ENCODE measurements around the gene RGL4. TPM values are rescaled to one million over a fixed set of nuclear protein-coding genes. Genes with fewer than 3 reads are reported as not detected.

RGL4 gene
- total and polyA plus RNA-seq, 2 of the 8 experiments (the other 6 are each of a cell fraction or from before 2014, with no cell fraction given): not detected

- TF ChIP-seq BRCA1 (IDR thresholded peaks at IDR 0.05; ENCODE audit: low read depth, low read length) (no peak), CTCF (IDR thresholded peaks at IDR 0.05; ENCODE audit: control extremely low read depth in 1 of 3, insufficient read depth in 1 of 3, low read depth in 1 of 3, low read length in 3 of 3) (no peak), RXRA (IDR thresholded peaks at IDR 0.05; ENCODE audit: insufficient read depth, low read depth, low read length) (no peak), CBX8 (IDR thresholded peaks at IDR 0.05; ENCODE audit: borderline replicate concordance, low read depth, low read length) (no peak), TCF12 (IDR thresholded peaks at IDR 0.05; ENCODE audit: low read depth, low read length) (no peak), RAD21 (IDR thresholded peaks at IDR 0.05 in 1 of 2, conservative IDR thresholded peaks at IDR 0.05 in 1 of 2; ENCODE audit: low read depth in 2 of 2, low read length in 2 of 2) (no peak), KDM5A (IDR thresholded peaks at IDR 0.05; ENCODE audit: low read length) (no peak), SRF (IDR thresholded peaks at IDR 0.05; ENCODE audit: low read depth, low read length) (no peak), NANOG (IDR thresholded peaks at IDR 0.05; ENCODE audit: insufficient read depth, low read depth, low read length, poor library complexity, severe bottlenecking) (no peak)
- no peak overlapping the region for H2BK5ac ChIP-seq (ENCODE audit: low read depth, low read length)
- no peak overlapping the region for H2BK15ac ChIP-seq (ENCODE audit: low read length)
- H3K4ac ChIP-seq (replicated peaks; ENCODE audit: insufficient read length, low read depth, low read length): no peak overlapping the region
- no peak overlapping the region for H2AFZ ChIP-seq (ENCODE audit: low read length)
- no peak overlapping the region for H2BK120ac ChIP-seq (replicated peaks; ENCODE audit: low read depth, low read length)
- no peak overlapping the region for H3K9ac ChIP-seq (replicated peaks in 1 of 4; ENCODE audit: extremely low read depth in 1 of 4, low read depth in 3 of 4, low read length in 3 of 4)
- no peaks in the 10 kb centered on the region; a peak in 2 of 8 replicates for H3K36me3 ChIP-seq (ENCODE audit: control insufficient read depth in 2 of 4, insufficient read depth in 4 of 4, low read length in 3 of 4)
- no peaks in the 10 kb centered on the region for H3K79me2 ChIP-seq (ENCODE audit: control insufficient read depth in 1 of 2, insufficient read depth in 2 of 2, low read length in 2 of 2)
- FAIRE-seq (no peak), DNase-seq (ENCODE audit: low read depth in 1 of 2, low spot score in 2 of 2) (no peak)
- POLR2A ChIA-PET (ENCODE audit: partially characterized antibody): no interaction called here
- no peak overlapping the region for H2BK12ac ChIP-seq (ENCODE audit: low read depth, low read length)
- peaks cover 0 to 7% (median 2%) of the 10 kb centered on the region in 4 experiments; a peak in 4 of 7 replicates for H3K4me1 ChIP-seq (replicated peaks in 1 of 4; ENCODE audit: control insufficient read depth in 3 of 4, insufficient read depth in 4 of 4, low read length in 3 of 4)
- H3K4me3 ChIP-seq (ENCODE audit: extremely low read depth in 1 of 4, insufficient read depth in 2 of 4, low read depth in 3 of 4, low read length in 4 of 4): no peak overlapping the region
- no peak overlapping the region for H3K14ac ChIP-seq (ENCODE audit: insufficient read length)
- no peak overlapping the region; the same call in 1 of the 2 replicates for H3K18ac ChIP-seq (ENCODE audit: extremely low read depth, low read length)
- no peak overlapping the region for H4K8ac ChIP-seq (ENCODE audit: extremely low read depth, insufficient read depth, low read length)
- CTCF ChIA-PET (ENCODE audit: partially characterized antibody): no interaction called here
- H3K27ac ChIP-seq (ENCODE audit: low read depth, low read length): no peak overlapping the region
- H2AK5ac ChIP-seq (ENCODE audit: low read depth, low read length): no peak overlapping the region
- H3K23ac ChIP-seq (ENCODE audit: insufficient read length): no peak overlapping the region
- H2BK20ac ChIP-seq (ENCODE audit: low read length): no peak overlapping the region
- 76% methylated on average over 4 of the region's 6 CpGs; no CpG with 5 or more reads in 1 of the 2 experiments for WGBS, 2 experiments (ENCODE audit: extremely low coverage in 1 of 2, insufficient coverage in 1 of 2, insufficient read length in 1 of 2, insufficient replicate concordance in 2 of 2, low coverage in 1 of 2, low lambda C conversion rate in 2 of 2, missing lambda C conversion rate in 1 of 2)
- H4K91ac ChIP-seq (replicated peaks; ENCODE audit: insufficient read length, low read length): no peak overlapping the region
- H3K9me3 ChIP-seq (ENCODE audit: insufficient read depth in 2 of 2, low read depth in 1 of 2, low read length in 1 of 2): no peaks in the 10 kb centered on the region
- H4K20me1 ChIP-seq (replicated peaks in 1 of 2; ENCODE audit: control insufficient read depth in 1 of 2, insufficient read depth in 2 of 2, low read length in 2 of 2): peaks cover 3 to 12% of the 10 kb centered on the region in 2 experiments
- no peaks in the 10 kb centered on the region for H3K23me2 ChIP-seq (ENCODE audit: low read depth, low read length)
- H3K4me2 ChIP-seq (ENCODE audit: insufficient read depth in 1 of 2, low read depth in 2 of 2, low read length in 2 of 2): no peak overlapping the region
- no peak overlapping the region for H3K56ac ChIP-seq (replicated peaks; ENCODE audit: insufficient read length, low read depth, low read length)
- H3K27me3 ChIP-seq (replicated peaks in 1 of 4; ENCODE audit: control insufficient read depth in 3 of 4, extremely low read depth in 1 of 4, insufficient read depth in 3 of 4, low read length in 3 of 4): no peaks in the 10 kb centered on the region
- no peaks in the 10 kb centered on the region; the same call in 1 of the 2 replicates for H3K79me1 ChIP-seq (ENCODE audit: low read depth, low read length)
- H4K5ac ChIP-seq (ENCODE audit: insufficient read length, low read depth, low read length): no peak overlapping the region
Observed at GRCh38 chr22:23678133-23678532, 12.7 kb upstream of the RGL4 start.

Data from H1 (cell line).